Esophagus muscularis mucosa (tissue), 4 donors: ENCODE results near the gene KCNAB2.

Experiments
- EP300 ChIP-seq: sonication (generic); formaldehyde crosslinking; IDR thresholded peaks from one replicate; pipeline ENCODE4 v1.6.1; 2017; ENCODE audit warnings: antibody characterized with exemption
- POLR2A ChIP-seq: fragments of 450-650 bp; IDR thresholded peaks from one replicate; pipeline ENCODE4 v1.6.1; 2017; ENCODE audit warnings: antibody characterized with exemption, moderate library complexity, mild to moderate bottlenecking, low read depth
- POLR2AphosphoS5 ChIP-seq, 2 donors: sonication (generic); formaldehyde crosslinking; IDR thresholded peaks; one replicate each; pipeline ENCODE4 v1.6.1; 2017; ENCODE audit warnings: antibody characterized with exemption in 2 of 2
- TF ChIP-seq, protein P1 (sequence below), 3 experiments: fragments of 200-600 bp in 2 of 3; fragments of 450-650 bp in 1 of 3; sonication (generic) in 2 of 3; IDR thresholded peaks; one replicate each; pipeline ENCODE4 v1.5.1; 2017 to 2019; ENCODE audit warnings: antibody characterized with exemption in 3 of 3, mild to moderate bottlenecking in 2 of 3, moderate library complexity in 1 of 3

- TF ChIP-seq, protein P1, sequence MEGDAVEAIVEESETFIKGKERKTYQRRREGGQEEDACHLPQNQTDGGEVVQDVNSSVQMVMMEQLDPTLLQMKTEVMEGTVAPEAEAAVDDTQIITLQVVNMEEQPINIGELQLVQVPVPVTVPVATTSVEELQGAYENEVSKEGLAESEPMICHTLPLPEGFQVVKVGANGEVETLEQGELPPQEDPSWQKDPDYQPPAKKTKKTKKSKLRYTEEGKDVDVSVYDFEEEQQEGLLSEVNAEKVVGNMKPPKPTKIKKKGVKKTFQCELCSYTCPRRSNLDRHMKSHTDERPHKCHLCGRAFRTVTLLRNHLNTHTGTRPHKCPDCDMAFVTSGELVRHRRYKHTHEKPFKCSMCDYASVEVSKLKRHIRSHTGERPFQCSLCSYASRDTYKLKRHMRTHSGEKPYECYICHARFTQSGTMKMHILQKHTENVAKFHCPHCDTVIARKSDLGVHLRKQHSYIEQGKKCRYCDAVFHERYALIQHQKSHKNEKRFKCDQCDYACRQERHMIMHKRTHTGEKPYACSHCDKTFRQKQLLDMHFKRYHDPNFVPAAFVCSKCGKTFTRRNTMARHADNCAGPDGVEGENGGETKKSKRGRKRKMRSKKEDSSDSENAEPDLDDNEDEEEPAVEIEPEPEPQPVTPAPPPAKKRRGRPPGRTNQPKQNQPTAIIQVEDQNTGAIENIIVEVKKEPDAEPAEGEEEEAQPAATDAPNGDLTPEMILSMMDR (IDR thresholded peaks at IDR 0.05): no peak
- TF ChIP-seq POLR2AphosphoS5 (IDR thresholded peaks at IDR 0.05) (no peak), POLR2A (no peak), EP300 (no peak)
Observed at GRCh38 chr1:6048179-6048867, 2.6 kb downstream of the KCNAB2 start.
